Gastrocnemius medialis (tissue), 4 donors: ENCODE measurements around the gene GGT6.

Source experiments
- POLR2A ChIP-seq, 2 donors: fragments of 450-650 bp; IDR thresholded peaks; one replicate each; pipeline ENCODE4 v1.6.1; 2017; ENCODE audit warnings: antibody characterized with exemption in 2 of 2, mild to moderate bottlenecking in 2 of 2, moderate library complexity in 2 of 2
- TF ChIP-seq, protein P1 (sequence below), 5 experiments: fragments of 450-650 bp in 3 of 5; fragments of 200-600 bp in 2 of 5; sonication (generic) in 2 of 5; IDR thresholded peaks in 4 of 5; conservative IDR thresholded peaks in 1 of 5; 1 replicate in 4 of 5; 2 replicates in 1 of 5; pipeline ENCODE4 v1.5.1; 2016 to 2019; ENCODE audit warnings: antibody characterized with exemption in 5 of 5, mild to moderate bottlenecking in 3 of 5, moderate library complexity in 3 of 5

DNA sequence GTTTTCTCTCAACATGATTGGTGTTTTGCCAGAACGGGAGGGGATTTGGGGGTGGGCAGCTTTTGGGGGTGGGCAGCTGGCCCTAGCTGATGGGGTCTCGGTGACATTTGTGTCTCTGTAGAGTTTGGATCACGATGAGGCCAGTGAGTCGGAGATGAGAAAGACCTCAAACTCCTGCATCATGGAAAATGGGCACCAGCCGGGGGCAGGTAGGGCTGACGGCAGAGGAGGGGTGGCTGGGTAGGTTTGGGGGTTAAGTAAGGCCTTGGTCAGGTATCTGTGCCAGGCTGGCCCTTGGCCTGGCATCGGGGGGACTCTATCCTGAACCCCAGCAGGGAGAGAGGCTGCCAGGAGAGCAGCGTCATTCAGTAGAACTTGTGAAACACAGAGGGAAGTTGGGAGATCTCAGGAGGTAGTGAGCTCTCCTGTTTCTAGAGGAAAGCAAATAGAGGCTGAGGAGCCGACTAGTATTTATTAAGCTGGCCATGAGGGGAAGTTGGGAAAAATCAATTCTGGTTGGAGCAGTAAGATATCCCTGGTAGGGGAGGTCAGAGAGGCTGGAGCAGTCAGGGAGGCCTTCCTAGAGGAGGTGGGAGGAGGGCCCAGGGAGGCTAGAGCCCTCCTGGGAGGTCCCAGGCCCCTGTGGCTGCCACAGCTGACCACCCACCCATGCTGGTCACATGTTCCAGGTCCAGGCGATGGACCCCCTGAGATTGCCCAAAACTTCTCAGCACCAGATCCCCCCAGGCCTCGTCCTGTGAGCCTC lies 32.0 kb upstream of the GGT6 start:
- TF ChIP-seq, protein P1, sequence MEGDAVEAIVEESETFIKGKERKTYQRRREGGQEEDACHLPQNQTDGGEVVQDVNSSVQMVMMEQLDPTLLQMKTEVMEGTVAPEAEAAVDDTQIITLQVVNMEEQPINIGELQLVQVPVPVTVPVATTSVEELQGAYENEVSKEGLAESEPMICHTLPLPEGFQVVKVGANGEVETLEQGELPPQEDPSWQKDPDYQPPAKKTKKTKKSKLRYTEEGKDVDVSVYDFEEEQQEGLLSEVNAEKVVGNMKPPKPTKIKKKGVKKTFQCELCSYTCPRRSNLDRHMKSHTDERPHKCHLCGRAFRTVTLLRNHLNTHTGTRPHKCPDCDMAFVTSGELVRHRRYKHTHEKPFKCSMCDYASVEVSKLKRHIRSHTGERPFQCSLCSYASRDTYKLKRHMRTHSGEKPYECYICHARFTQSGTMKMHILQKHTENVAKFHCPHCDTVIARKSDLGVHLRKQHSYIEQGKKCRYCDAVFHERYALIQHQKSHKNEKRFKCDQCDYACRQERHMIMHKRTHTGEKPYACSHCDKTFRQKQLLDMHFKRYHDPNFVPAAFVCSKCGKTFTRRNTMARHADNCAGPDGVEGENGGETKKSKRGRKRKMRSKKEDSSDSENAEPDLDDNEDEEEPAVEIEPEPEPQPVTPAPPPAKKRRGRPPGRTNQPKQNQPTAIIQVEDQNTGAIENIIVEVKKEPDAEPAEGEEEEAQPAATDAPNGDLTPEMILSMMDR (IDR thresholded peaks at IDR 0.05 in 4 of 5, conservative IDR thresholded peaks at IDR 0.05 in 1 of 5): no peak
- no peak for TF ChIP-seq POLR2A (IDR thresholded peaks at IDR 0.05)
